HepG2 (cell line): ENCODE data around the gene TSHZ1.

Experiments
- ATF2 ChIP-seq: sonication (generic); formaldehyde crosslinking; IDR thresholded peaks from 2 replicates; pipeline ENCODE4 v1.4.0; 2020; ENCODE audit warnings: missing genetic modification reagents
- CTCF ChIP-seq: sonication (generic); formaldehyde crosslinking; IDR thresholded peaks from 2 replicates; pipeline ENCODE4 v1.5.0; 2020; ENCODE audit warnings: mild to moderate bottlenecking, missing genetic modification reagents, moderate library complexity
- EHMT2 ChIP-seq: fragments of 200-600 bp; sonication (generic); IDR thresholded peaks from 2 replicates; pipeline ENCODE4 v1.7.0; 2017; ENCODE audit warnings: antibody characterized with exemption, low read depth, low read length, borderline replicate concordance
- MAZ ChIP-seq, 2 experiments: sonication (generic) in 1 of 2; formaldehyde crosslinking in 1 of 2; IDR thresholded peaks; 2 replicates each; pipeline versions ENCODE4 v1.5.0 to v1.6.1; 2012 to 2020; ENCODE audit warnings: low read depth in 2 of 2, mild to moderate bottlenecking in 2 of 2, borderline replicate concordance in 1 of 2, improper control_type of control experiment in 1 of 2, low read length in 1 of 2, missing genetic modification reagents in 1 of 2, moderate library complexity in 1 of 2
- POLR2AphosphoS5 ChIP-seq: IDR thresholded peaks from 2 replicates; pipeline ENCODE4 v1.6.1; 2012; ENCODE audit warnings: low read depth, low read length
- RBFOX2 ChIP-seq: fragments of 200-400 bp; formaldehyde crosslinking; IDR thresholded peaks from 2 replicates; pipeline ENCODE4 v1.6.1; 2017; ENCODE audit warnings: low read depth, mild to moderate bottlenecking, low read length
- ZNF274 ChIP-seq: sonication (generic); formaldehyde crosslinking; IDR thresholded peaks from 2 replicates; pipeline ENCODE4 v1.5.1; 2020; ENCODE audit warnings: mild to moderate bottlenecking, missing genetic modification reagents
- ZNF280D ChIP-seq: sonication (generic); formaldehyde crosslinking; IDR thresholded peaks from 2 replicates; pipeline ENCODE4 v1.5.1; 2020; ENCODE audit warnings: mild to moderate bottlenecking, missing genetic modification reagents
- ZNF451 ChIP-seq: sonication (generic); formaldehyde crosslinking; IDR thresholded peaks from 2 replicates; pipeline ENCODE4 v1.5.0; 2020; ENCODE audit warnings: mild to moderate bottlenecking, missing genetic modification reagents
- ZSCAN20 ChIP-seq: sonication (generic); formaldehyde crosslinking; IDR thresholded peaks from 2 replicates; pipeline ENCODE4 v1.4.0; 2020; ENCODE audit warnings: missing genetic modification reagents, mild to moderate bottlenecking, borderline replicate concordance

- TF ChIP-seq CTCF (CRISPR knock-in tag): no peak
- TF ChIP-seq POLR2AphosphoS5: no peak
- no peak for TF ChIP-seq MAZ (IDR thresholded peaks at IDR 0.05; ENCODE audit: borderline replicate concordance, low read depth, low read length)
- TF ChIP-seq MAZ (CRISPR knock-in tag; IDR thresholded peaks at IDR 0.05; ENCODE audit: low read depth): no peak
- no peak for TF ChIP-seq ZNF274
- no peak for TF ChIP-seq ZNF280D (CRISPR knock-in tag)
- no peak for TF ChIP-seq ZNF451 (CRISPR knock-in tag)
- TF ChIP-seq ATF2 (CRISPR knock-in tag): no peak
- TF ChIP-seq ZSCAN20 (CRISPR knock-in tag): no peak
- no peak for TF ChIP-seq RBFOX2
- TF ChIP-seq EHMT2: no peak
Measured at GRCh38 chr18:75213611-75214331, 3.2 kb downstream of the TSHZ1 start.
